Measurements from ENCODE around the gene TBL3.
A peak's percentile ranks its signal among the peaks of the same experiment; 100 is the strongest.

Gene TBL3

DNA sequence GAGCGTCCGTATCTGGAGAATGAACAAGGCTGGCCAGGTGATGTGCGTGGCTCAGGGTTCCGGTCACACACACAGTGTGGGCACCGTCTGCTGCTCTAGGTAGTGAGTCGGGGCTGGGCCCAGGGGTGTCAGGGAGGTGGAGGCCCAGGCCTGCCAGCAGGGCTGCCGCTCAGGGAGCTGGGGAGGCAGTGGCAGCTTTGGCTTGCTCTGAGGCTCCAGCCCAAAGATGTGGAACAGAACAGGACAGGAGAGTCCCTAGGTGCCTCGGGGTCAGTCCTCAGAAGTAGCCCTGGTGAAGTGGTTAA, 4.3 kb downstream of the TBL3 start:
- TF ChIP-seq, protein P1, sequence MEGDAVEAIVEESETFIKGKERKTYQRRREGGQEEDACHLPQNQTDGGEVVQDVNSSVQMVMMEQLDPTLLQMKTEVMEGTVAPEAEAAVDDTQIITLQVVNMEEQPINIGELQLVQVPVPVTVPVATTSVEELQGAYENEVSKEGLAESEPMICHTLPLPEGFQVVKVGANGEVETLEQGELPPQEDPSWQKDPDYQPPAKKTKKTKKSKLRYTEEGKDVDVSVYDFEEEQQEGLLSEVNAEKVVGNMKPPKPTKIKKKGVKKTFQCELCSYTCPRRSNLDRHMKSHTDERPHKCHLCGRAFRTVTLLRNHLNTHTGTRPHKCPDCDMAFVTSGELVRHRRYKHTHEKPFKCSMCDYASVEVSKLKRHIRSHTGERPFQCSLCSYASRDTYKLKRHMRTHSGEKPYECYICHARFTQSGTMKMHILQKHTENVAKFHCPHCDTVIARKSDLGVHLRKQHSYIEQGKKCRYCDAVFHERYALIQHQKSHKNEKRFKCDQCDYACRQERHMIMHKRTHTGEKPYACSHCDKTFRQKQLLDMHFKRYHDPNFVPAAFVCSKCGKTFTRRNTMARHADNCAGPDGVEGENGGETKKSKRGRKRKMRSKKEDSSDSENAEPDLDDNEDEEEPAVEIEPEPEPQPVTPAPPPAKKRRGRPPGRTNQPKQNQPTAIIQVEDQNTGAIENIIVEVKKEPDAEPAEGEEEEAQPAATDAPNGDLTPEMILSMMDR (IDR thresholded peaks at IDR 0.05), result no peak
- Histone ChIP-seq H3K9me3 (ENCODE audit: control insufficient read depth, low read length) (no peaks in the 10 kb centered on the region), H3K4me1 (peaks cover 2% of the 10 kb centered on the region), H3K79me2 (peaks cover 9% of the 10 kb centered on the region), H3K4me3 (ENCODE audit: low read depth, low read length) (no peak overlapping the region), H3K9ac (no peak overlapping the region), H3K27ac (no peak overlapping the region), H2AFZ (no peak overlapping the region), H3K4me2 (ENCODE audit: low read length) (no peak overlapping the region), H3K27me3 (ENCODE audit: control insufficient read depth, insufficient read depth, low read length) (no peaks in the 10 kb centered on the region), H3K36me3 (ENCODE audit: control insufficient read depth, insufficient read depth, low read length) (no peaks in the 10 kb centered on the region)

DNA sequence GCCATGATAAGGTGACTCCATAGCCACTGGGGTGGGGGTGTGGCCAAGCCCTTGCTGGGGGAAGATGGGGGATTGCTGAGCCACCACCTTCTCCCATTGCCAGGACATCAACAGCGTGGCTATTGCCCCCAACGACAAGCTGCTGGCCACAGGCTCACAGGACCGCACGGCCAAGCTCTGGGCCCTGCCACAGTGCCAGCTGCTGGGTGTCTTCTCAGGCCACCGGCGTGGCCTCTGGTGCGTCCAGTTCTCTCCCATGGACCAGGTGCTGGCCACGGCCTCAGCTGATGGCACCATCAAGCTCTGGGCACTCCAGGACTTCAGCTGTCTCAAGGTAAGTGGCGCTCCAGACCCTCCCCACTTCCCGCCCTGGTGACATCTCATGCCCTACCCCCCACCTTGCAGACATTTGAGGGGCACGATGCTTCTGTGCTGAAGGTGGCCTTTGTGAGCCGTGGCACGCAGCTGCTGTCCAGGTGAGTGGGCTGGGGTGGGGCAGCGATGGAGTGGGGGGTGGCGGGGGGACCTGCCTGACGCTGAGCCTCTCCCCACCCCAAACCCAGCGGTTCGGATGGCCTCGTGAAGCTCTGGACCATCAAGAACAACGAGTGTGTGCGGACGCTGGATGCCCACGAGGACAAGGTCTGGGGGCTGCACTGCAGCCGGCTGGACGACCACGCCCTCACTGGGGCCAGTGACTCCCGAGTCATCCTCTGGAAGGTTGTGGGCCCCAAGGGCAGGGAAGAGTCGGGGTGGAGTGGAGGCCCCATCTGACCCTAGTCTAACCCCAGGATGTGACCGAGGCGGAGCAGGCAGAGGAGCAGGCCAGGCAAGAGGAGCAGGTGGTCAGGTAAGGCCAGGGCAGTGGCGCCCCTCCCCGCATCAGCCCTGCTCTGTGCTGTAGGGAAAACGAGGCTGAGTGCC, 5.4 kb downstream of the TBL3 start:
- Histone ChIP-seq H3K9ac (no peak overlapping the region), H3K79me2 (peaks cover 6% of the 10 kb centered on the region), H3K27ac (no peak overlapping the region), H3K4me1 (peaks cover 2% of the 10 kb centered on the region), H2AFZ (no peak overlapping the region), H3K36me3 (ENCODE audit: control insufficient read depth, insufficient read depth, low read length) (no peaks in the 10 kb centered on the region), H3K9me3 (ENCODE audit: control insufficient read depth, low read length) (no peaks in the 10 kb centered on the region), H3K4me3 (ENCODE audit: low read depth, low read length) (no peak overlapping the region), H3K4me2 (ENCODE audit: low read length) (no peak overlapping the region), H3K27me3 (ENCODE audit: control insufficient read depth, insufficient read depth, low read length) (no peaks in the 10 kb centered on the region)
- TF ChIP-seq, protein P1 (IDR thresholded peaks at IDR 0.05), result no peak

DNA sequence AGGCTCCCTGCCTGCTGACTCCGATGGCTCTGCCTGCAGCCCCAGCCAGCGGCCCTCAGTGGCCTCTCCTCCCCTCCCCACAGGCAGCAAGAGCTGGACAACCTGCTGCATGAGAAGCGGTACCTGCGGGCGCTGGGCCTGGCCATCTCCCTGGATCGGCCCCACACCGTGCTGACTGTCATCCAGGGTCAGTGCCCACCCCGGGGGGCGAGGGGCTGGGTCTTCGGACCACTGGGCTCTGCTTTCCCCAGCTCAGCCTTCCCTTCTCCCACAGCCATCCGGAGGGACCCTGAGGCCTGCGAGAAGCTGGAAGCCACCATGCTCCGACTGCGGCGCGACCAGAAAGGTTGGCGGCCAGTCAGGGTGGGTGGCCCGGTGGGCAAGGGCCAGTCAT, 6.0 kb downstream of the TBL3 start:
- Histone ChIP-seq H3K36me3 (ENCODE audit: control insufficient read depth, insufficient read depth, low read length) (no peaks in the 10 kb centered on the region), H3K4me2 (ENCODE audit: low read length) (no peak overlapping the region)

DNA sequence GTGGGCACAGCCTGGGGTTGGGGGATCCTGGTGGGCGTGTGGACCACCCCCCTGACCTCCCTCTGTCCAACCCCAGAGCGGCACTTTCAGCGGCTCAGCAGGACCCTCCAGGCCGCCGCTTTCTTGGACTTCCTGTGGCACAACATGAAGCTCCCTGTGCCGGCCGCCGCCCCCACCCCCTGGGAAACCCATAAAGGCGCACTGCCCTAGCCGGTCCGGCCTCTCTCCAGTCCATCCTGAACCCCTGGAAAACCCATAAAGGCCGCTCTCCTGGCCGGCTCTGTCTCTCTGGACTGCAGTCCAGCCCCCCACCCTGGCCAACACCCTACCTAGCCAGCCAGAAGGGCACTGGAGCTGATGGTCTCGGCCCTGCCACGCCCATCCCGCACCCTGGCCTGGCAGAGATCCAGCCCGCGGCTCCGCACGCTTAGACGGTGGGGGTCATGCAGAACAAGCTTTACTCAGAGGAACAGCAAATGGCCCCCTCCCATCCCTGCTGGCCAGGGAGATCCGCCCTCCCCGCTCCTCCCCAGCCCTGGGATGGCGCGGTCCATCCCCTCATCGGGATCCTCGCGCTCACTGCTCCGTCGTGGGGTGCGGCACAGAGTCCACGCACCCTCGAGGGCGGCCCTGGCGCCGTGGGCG, 6.7 kb downstream of the TBL3 start:
- Histone ChIP-seq H3K4me1 (no peaks in the 10 kb centered on the region), H3K79me2 (no peaks in the 10 kb centered on the region), H3K36me3 (ENCODE audit: control insufficient read depth, insufficient read depth, low read length) (no peaks in the 10 kb centered on the region), H3K27me3 (ENCODE audit: control insufficient read depth, insufficient read depth, low read length) (no peaks in the 10 kb centered on the region), H3K27ac (no peak overlapping the region), H3K4me3 (ENCODE audit: low read depth, low read length) (peak overlapping the region; percentile 60), H2AFZ (peak overlapping the region; percentile 70), H3K4me2 (ENCODE audit: low read length) (peak overlapping the region; percentile 87), H3K9me3 (ENCODE audit: control insufficient read depth, low read length) (no peaks in the 10 kb centered on the region), H3K9ac (no peak overlapping the region)
- TF ChIP-seq, protein P1 (IDR thresholded peaks at IDR 0.05), result no peak

More for the DNA sequence above, 6.0 kb downstream of the TBL3 start:
- H3K4me1 ChIP-seq, result no peaks in the 10 kb centered on the region
- H3K27ac ChIP-seq, result no peak overlapping the region
- H3K27me3 ChIP-seq (ENCODE audit: control insufficient read depth, insufficient read depth, low read length), result no peaks in the 10 kb centered on the region
- no peak overlapping the region for H2AFZ ChIP-seq
- H3K79me2 ChIP-seq, result no peaks in the 10 kb centered on the region
- H3K4me3 ChIP-seq (ENCODE audit: low read depth, low read length), result no peak overlapping the region
- no peaks in the 10 kb centered on the region for H3K9me3 ChIP-seq (ENCODE audit: control insufficient read depth, low read length)
- TF ChIP-seq, protein P1 (IDR thresholded peaks at IDR 0.05), result no peak
- H3K9ac ChIP-seq, result no peak overlapping the region
